Right lobe of liver (tissue), 4 donors: Measurements from ENCODE around the gene ENPP7.

Experiments used
- POLR2A ChIP-seq: fragments of 450-650 bp; IDR thresholded peaks from one replicate; pipeline ENCODE4 v1.6.1; 2017; ENCODE audit warnings: antibody characterized with exemption, mild to moderate bottlenecking
- TF ChIP-seq, protein P1 (sequence below), 4 donors: fragments of 200-600 bp in 3 of 4; fragments of 450-650 bp in 1 of 4; IDR thresholded peaks; one replicate each; pipeline versions ENCODE4 v1.5.1 to v1.8.0; 2016 to 2022; ENCODE audit warnings: antibody characterized with exemption in 4 of 4, mild to moderate bottlenecking in 2 of 4
- donor health status: DM: no; HTN: no; CAD: no.
- donor health status: DM: no; HTN: no; CAD: no.
- donor health status: DM: no; HTN: yes; CAD: no.

DNA sequence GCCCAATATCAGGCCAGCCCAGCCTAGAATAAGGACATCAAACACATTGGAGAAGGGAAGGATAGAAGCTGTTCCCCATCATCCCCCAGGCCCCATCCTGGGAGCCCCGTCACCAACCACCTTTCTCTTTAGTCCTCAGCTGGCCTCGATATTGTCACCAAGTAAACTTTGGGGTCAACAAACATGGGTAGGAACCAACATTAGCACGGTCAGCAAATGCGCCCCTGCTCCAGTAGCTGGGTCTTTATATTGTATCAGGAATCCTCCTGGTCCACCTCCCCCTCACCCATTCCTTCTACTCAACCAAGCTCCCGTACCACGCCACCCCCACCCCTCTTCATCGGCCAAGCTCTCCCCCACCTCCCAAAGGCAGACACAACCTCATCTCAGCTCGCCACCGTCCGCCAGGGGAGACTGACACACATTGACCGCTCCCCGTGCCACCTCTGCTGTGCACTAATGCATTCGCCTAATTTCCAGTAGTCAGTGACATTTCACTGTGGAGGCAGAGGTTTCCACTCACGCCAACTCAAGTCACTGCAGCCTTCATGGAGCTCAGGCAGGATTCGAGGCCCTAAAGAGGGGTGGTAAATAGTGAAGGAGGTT is 26.5 kb downstream of the ENPP7 start:
- TF ChIP-seq POLR2A: no peak
- TF ChIP-seq, protein P1, sequence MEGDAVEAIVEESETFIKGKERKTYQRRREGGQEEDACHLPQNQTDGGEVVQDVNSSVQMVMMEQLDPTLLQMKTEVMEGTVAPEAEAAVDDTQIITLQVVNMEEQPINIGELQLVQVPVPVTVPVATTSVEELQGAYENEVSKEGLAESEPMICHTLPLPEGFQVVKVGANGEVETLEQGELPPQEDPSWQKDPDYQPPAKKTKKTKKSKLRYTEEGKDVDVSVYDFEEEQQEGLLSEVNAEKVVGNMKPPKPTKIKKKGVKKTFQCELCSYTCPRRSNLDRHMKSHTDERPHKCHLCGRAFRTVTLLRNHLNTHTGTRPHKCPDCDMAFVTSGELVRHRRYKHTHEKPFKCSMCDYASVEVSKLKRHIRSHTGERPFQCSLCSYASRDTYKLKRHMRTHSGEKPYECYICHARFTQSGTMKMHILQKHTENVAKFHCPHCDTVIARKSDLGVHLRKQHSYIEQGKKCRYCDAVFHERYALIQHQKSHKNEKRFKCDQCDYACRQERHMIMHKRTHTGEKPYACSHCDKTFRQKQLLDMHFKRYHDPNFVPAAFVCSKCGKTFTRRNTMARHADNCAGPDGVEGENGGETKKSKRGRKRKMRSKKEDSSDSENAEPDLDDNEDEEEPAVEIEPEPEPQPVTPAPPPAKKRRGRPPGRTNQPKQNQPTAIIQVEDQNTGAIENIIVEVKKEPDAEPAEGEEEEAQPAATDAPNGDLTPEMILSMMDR (IDR thresholded peaks at IDR 0.05): no peak
